Measurements from ENCODE around the gene GPR39. TPM values are rescaled to one million over a fixed set of nuclear protein-coding genes. Genes with fewer than 3 reads are reported as not detected.

The GPR39 gene
- total RNA-seq, 4 donors from 2014 or later, result 0.72 to 1.6 (median 1.4) TPM

GRCh38 chr2:132412021-132412420, 4.6 kb upstream of the GPR39 start:
- DNase-seq (ENCODE audit: low spot score in 2 of 2), result no peak
- H3K27me3 ChIP-seq, result no peaks in the 10 kb centered on the region
- no peak overlapping the region for H3K27ac ChIP-seq
- H3K4me1 ChIP-seq, result peaks cover 17% of the 10 kb centered on the region
- no peaks in the 10 kb centered on the region for H3K36me3 ChIP-seq
- H3K9me3 ChIP-seq, result no peaks in the 10 kb centered on the region
- 83% methylated on average over 1 of the region's 1 CpG for WGBS
- H3K4me3 ChIP-seq, result no peak overlapping the region
- TF ChIP-seq CTCF (IDR thresholded peaks at IDR 0.05), result no peak
- no peak for TF ChIP-seq POLR2AphosphoS5 (IDR thresholded peaks at IDR 0.05)
- no peak for TF ChIP-seq EP300 (IDR thresholded peaks at IDR 0.05)
- TF ChIP-seq POLR2A (IDR thresholded peaks at IDR 0.05), result no peak

- DNase-seq (ENCODE audit: low spot score in 2 of 2), result no peak
- H3K27ac ChIP-seq, result no peak overlapping the region
- no peaks in the 10 kb centered on the region for H3K9me3 ChIP-seq
- H3K4me3 ChIP-seq, result no peak overlapping the region
- WGBS, result 79% methylated on average over 6 of the region's 6 CpGs
- peaks cover 17% of the 10 kb centered on the region for H3K4me1 ChIP-seq
- TF ChIP-seq EP300 (IDR thresholded peaks at IDR 0.05), result no peak
- H3K27me3 ChIP-seq, result no peaks in the 10 kb centered on the region
- H3K36me3 ChIP-seq, result no peaks in the 10 kb centered on the region
Measured at GRCh38 chr2:132414081-132414480, 2.5 kb upstream of the GPR39 start.

- peak overlapping the region; percentile 68 for H3K4me3 ChIP-seq
- 39% methylated on average over 9 of the region's 9 CpGs for WGBS
- TF ChIP-seq POLR2A (IDR thresholded peaks at IDR 0.05) (no peak), POLR2AphosphoS5 (IDR thresholded peaks at IDR 0.05) (no peak), EP300 (IDR thresholded peaks at IDR 0.05) (no peak), CTCF (IDR thresholded peaks at IDR 0.05) (no peak)
- no peaks in the 10 kb centered on the region for H3K9me3 ChIP-seq
- DNase-seq (ENCODE audit: low spot score in 2 of 2), result no peak
- H3K4me1 ChIP-seq, result peaks cover 17% of the 10 kb centered on the region
- H3K27ac ChIP-seq, result no peak overlapping the region
- H3K36me3 ChIP-seq, result no peaks in the 10 kb centered on the region
- H3K27me3 ChIP-seq, result no peaks in the 10 kb centered on the region
Measured at GRCh38 chr2:132415256-132415914, 1.2 kb upstream of the GPR39 start.

GRCh38 chr2:132415915-132416722, 486 bp upstream of the GPR39 start:
- Histone ChIP-seq H3K27ac (peak overlapping the region; percentile 74), H3K9me3 (no peaks in the 10 kb centered on the region), H3K4me3 (peak overlapping the region; percentile 68), H3K4me1 (peaks cover 17% of the 10 kb centered on the region), H3K27me3 (no peaks in the 10 kb centered on the region), H3K36me3 (no peaks in the 10 kb centered on the region)
- no peak for TF ChIP-seq EP300 (IDR thresholded peaks at IDR 0.05)
- no peak for TF ChIP-seq CTCF (IDR thresholded peaks at IDR 0.05)
- TF ChIP-seq POLR2AphosphoS5 (IDR thresholded peaks at IDR 0.05), result no peak
- no peak for TF ChIP-seq POLR2A (IDR thresholded peaks at IDR 0.05)
- peak; percentile 65 to 81 for DNase-seq (ENCODE audit: low spot score in 2 of 2)
- WGBS, result 2% methylated on average over 23 of the region's 60 CpGs

GRCh38 chr2:132417430-132418035, 928 bp downstream of the GPR39 start:
- no peak for DNase-seq (ENCODE audit: low spot score in 2 of 2)
- Histone ChIP-seq H3K27me3 (no peaks in the 10 kb centered on the region), H3K9me3 (no peaks in the 10 kb centered on the region), H3K4me1 (peaks cover 17% of the 10 kb centered on the region), H3K4me3 (no peak overlapping the region), H3K36me3 (no peaks in the 10 kb centered on the region), H3K27ac (no peak overlapping the region)
- WGBS, result 97% methylated on average over 29 of the region's 30 CpGs
- TF ChIP-seq CTCF (IDR thresholded peaks at IDR 0.05) (no peak), POLR2A (IDR thresholded peaks at IDR 0.05) (no peak), EP300 (IDR thresholded peaks at IDR 0.05) (no peak), POLR2AphosphoS5 (IDR thresholded peaks at IDR 0.05) (no peak)
